ENCODE results near the gene NFKBIZ.
"Not testable (repeated sequence)": the region's sequence is repeated elsewhere in the genome, so short reads cannot be mapped to it uniquely, and the experiment has no call there.

NFKBIZ gene

DNA sequence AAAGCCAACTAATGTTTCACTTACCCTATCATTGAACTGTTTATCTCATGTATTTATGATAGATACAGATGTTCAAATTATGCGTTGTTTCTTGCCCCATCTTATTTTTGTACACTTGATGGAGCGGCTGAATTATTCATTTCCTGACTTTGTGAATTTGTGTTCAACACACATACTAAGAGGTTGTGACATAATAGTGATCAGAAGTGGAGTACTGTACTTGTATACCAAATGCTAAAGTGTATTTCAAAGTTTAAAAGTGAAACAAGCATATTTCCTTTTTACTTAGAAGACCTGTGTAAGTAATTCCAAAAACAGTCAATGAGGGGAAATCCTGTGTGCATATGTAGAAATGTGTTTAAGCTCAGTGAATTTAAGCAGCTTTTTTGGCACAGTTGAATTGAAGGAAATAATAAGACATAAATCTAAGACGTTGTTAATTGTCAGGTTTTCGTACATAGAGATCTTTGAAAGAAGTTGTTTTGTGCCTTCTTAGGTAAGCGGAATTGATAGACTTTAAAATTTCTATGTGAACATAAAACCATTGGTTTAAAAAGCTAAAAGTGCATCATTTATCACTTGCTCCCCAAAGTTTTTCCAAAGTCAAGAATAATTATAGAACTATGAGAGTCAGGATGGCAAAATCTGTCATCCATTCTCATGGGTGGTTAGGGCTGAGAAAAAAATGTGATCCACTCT is 1.9 kb downstream of the NFKBIZ start:
- DNase-seq (ENCODE audit: low read depth) = no peak

DNA sequence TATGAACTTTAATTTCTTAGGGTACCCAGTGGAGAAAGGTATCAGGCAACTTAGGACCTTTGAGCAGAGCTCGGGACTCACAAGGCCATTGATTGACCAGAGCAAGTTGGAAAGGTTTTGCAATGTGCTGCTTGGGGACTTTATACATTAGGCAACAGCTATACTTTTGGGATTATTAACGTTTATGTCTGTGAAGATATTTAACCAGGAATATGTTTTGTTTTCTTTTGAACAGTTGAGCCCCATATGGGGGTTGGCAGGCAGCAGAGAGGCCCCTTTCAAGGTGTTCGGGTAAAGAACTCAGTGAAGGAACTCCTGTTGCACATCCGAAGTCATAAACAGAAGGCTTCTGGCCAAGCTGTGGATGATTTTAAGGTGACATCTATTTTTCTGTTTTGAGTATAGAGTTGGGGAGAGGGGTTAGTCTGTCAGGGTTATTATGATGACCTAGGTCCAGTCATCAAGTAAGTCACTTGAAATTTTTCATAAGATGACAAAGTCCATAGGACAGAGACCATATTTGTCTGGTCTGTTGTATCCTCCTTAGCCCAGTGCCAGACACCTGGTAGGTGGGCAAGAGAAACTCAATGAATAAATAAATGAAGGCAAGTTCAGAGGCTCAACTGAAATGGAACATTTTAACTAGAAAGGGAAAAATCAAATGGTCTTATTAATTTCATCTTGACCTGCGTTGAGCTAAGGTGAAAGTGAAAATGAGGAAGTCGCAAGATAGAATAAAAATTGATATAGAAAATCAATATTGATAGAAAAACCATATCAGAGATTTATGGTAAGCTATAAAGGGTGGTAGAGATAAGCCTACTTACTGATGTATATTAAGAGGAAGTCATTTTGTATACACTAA is 2.8 kb downstream of the NFKBIZ start:
- DNase-seq (ENCODE audit: low read depth) = no peak

DNA sequence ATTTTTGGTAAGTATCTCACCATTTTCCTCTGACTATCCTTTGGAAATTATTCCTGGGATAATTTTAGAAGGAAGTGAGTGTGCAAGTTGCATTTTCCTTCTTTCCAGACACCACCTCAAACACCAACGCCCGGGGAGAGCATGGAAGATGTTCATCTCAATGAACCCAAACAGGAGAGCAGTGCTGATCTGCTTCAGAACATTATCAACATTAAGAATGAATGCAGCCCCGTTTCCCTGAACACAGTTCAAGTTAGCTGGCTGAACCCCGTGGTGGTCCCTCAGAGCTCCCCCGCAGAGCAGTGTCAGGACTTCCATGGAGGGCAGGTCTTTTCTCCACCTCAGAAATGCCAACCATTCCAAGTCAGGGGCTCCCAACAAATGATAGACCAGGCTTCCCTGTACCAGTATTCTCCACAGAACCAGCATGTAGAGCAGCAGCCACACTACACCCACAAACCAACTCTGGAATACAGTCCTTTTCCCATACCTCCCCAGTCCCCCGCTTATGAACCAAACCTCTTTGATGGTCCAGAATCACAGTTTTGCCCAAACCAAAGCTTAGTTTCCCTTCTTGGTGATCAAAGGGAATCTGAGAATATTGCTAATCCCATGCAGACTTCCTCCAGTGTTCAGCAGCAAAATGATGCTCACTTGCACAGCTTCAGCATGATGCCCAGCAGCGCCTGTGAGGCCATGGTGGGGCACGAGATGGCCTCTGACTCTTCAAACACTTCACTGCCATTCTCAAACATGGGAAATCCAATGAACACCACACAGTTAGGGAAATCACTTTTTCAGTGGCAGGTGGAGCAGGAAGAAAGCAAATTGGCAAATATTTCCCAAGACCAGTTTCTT is 3.9 kb downstream of the NFKBIZ start:
- no peak for DNase-seq (ENCODE audit: low read depth)

DNA sequence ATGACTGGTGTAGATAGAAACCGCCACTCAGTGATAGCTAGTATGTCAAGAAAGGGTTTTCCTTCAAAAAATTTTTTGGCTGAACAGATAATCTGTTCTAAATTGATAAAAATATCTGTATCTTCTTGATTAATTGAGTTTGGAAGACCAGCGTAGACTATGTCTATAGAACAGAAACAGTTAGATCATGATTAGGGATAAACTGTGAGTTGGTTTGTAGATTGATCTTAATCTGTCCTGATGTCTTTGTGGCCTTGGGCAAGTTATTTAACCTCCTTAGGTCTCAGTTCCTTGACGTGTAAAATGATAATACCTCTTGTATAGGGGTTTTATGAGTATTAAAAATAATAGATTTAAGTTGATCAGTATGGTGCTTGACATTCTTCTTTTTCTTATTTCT is 4.7 kb downstream of the NFKBIZ start:
- no peak for DNase-seq (ENCODE audit: low read depth)

DNA sequence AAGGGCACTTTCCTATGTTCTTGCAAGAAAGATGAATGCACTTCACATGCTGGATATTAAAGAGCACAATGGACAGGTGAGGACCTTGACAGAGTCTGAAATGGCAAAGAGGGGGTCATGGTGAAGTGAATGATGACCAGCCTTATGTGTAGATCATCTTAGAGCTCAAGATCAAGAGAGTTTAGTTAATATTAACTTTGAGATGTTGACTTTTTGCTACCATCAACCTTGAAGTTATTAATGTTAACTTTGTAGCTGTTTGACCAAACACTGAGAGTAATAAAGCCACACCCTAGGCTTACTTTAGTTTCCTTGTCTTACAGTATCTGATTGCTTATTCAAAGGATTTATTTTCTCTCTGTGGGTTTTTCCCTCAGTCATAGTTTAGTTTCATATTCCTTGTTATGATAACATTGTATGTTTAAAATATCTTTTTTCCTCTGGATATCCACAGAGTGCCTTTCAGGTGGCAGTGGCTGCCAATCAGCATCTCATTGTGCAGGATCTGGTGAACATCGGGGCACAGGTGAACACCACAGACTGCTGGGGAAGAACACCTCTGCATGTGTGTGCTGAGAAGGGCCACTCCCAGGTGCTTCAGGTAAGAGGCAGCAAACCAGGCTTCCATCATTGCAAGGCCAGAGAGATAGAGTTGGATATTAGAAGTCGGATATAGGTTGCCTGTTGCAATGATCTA is 5.4 kb downstream of the NFKBIZ start:
- no peak for DNase-seq (ENCODE audit: low read depth)

DNA sequence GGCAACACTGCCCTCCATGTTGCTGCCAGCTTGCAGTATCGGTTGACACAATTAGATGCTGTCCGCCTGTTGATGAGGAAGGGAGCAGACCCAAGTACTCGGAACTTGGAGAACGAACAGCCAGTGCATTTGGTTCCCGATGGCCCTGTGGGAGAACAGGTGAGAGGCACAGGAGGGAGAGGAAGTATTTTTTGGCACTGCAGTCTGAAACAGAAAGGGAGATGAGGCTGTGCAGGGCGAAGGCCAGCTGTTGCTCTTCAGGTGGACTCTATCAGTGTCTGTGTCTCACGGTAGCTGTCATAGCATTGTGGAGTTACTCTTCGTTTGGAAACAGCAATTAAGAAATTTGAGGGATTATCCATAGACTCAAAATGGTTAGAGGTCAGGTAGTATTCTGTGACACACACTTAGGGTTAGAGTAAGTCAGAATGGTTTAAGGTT is 8.0 kb downstream of the NFKBIZ start:
- DNase-seq (ENCODE audit: low read depth) = no peak

DNA sequence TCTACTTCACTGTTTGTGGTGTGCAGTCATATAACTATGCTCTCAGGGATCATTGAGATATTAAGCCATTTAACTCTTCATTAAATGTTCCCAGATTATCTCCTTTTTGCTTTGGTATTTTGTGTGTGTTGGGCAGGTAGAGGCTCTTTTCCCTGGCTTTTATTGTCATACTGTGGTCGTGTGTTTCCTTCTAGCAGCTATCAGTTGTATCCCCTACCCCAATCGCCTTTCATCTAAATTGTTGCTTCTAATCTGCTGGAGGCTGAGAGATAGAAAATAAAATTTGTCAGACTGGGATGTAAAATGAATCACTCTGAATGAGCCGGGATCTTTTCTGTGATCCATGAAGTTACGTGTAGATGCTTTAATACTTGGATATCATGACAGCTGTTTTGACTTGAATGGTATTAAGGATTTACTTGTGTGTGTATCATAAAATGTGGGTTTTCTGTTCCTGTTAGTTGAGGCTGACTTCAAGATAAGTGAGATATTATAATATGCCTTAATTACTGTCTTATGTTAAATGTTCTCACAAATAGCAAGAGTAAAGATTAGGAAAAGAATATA is 9.2 kb downstream of the NFKBIZ start:
- DNase-seq (ENCODE audit: low read depth) = no peak

DNA sequence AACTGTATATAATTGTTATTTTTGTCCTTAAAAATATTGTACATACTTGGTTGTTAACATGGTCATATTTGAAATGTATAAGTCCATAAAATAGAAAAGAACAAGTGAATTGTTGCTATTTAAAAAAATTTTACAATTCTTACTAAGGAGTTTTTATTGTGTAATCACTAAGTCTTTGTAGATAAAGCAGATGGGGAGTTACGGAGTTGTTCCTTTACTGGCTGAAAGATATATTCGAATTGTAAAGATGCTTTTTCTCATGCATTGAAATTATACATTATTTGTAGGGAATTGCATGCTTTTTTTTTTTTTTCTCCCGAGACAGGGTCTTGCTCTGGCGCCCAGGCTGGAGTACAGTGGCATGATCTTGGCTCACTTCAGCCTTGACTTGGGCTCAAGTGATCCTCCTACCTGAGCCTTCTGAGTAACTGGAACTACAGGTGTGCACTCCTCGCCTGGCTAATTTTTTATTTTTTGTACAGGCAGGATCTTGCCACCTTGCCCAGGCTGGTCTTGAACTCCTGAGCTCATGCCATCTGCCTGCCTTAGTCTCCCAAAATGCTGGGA is 10.7 kb downstream of the NFKBIZ start:
- DNase-seq (ENCODE audit: low read depth) = no peak

DNA sequence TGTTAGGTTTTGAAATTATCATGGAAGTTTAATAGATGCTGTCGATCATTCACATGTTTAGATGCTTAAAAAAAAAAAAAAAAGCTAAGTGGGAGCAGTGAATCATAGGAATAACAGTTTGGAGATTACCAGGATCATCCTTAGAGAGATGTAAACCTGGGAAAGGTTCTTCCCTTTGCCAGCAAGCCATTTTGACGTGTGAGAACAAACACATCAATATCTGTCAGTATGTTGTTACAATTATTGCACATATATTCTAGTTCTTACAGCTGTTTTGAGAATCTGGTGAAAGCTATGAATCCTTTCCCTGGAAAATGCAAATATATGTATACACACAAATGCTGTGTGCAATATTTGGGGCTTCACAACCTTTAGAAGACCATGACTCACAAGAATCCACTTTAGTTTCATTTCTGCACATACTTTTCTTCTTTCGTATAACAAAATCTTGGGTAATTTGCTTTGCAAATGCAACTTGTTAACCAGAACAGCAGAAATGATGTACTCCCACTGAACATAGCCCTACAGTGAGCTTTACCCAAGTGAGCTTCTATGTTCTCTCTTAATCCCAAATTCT is 12.0 kb downstream of the NFKBIZ start:
- no peak for DNase-seq (ENCODE audit: low read depth)

DNA sequence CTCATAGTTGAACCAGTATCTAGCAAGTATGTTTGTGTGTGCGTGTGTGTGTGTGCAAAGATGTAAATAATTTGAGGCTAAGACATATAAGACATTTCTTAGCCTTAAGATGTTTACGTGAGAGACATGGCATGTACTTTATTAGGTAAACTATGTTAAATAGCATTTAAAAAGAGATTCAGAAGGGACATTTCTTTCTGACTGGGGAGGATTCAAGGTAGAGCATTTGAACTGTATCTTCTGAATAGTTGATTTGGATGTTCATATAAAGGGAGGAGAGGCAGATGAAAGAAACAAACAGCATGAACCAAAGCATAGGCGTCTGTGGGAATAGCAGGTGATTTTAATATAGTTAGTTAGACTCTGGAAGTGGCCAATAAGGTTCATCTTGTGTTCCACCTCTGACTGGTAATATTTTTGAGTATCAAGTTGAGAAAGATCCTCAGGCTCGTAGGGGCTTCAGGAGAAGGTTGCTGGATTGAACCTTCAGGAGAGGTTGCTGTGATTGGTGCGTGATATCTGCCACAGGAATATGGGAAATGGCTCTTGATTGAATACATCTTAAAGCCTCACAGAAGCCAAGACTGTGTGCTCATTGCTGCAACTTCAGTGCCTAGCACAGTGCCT is 12.6 kb downstream of the NFKBIZ start:
- DNase-seq (ENCODE audit: low read depth) = no peak

DNA sequence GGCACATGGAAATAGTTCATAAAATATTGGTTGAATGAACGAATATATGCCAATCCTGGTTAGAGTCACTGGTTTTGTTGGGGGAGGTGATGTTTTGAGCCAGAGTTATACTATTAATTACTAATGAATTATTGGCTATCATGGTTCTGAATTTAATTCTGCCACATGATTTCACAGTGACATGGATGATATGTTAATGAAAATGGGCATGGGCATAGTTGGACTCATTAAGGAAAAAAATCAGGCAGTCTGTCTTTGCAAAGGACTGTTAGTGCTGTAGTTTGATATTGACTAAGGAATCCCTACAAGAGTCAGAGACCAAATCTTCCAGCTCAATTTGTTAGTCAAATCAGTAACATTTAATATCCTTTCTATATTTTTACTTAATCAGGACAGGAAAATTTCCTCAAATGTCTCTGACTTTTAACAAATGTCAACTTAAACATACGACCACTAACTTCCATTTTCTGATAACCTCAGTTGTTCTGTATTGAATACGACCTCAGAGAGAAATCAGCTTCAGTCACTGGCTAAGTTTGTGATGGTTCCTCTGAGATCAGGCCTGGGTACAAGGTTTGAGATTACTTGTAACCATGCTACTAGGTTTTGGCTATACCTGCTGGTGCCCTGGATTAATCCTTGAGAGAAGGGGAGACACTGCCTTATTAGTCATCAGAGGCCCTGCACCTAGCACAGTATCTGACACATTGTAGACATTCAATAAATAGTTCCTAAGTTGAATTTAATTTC is 13.3 kb downstream of the NFKBIZ start:
- no peak for DNase-seq (ENCODE audit: low read depth)

DNA sequence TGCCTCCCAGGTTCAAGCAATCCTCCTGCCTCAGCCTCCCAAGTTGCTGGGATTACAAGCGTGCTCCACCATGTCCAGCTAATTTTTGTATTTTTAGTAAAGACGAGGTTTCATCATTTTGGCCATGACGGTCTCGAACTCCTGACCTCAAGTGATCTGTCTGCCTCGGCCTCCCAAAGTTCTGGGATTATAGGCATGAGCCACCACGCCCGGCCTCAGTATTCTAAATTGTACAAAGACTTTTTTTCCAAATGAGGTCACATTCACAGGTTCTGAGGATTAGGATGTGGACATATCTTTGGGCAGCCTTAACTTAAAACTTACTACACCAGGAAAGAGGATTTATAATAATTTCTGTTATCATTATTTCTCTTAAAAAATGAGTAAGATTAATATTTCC is 15.6 kb downstream of the NFKBIZ start:
- DNase-seq (ENCODE audit: low read depth) = not testable (repeated sequence)

DNA sequence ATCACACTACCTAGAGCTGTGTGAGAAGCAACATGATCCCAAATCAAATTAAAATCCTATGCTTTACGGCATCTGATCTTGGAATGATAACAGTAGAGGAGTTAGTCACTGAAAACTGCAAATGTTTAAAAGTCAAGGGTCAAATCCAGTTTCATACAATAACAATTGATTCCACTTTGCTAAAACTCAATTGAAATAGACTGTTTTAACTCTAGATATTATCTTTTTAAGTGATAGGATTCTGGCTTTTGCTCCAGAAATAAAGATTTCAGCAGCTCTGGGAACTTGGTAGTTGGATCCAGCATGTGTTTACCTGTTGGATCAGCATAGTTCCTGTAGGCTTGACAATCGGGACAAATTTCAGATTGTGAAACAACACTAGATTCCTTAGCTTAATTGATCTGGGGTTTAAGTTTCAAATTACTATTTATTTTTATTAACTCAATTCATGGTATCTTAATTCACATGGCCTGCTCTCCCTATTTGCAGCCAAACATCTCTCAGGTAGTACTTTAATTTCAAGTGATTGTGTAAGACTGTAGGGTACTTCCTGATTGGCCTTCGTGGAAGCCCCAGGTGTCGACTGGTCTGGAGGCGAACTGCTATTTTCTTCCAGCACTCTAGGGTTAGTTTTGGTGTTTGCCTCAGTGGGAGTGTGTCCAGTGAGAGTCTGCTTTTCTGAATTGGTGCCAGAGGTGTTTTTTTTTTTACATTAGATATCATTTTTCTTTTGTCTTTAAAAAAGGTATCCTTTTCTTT is 16.6 kb downstream of the NFKBIZ start:
- DNase-seq (ENCODE audit: low read depth) = no peak

DNA sequence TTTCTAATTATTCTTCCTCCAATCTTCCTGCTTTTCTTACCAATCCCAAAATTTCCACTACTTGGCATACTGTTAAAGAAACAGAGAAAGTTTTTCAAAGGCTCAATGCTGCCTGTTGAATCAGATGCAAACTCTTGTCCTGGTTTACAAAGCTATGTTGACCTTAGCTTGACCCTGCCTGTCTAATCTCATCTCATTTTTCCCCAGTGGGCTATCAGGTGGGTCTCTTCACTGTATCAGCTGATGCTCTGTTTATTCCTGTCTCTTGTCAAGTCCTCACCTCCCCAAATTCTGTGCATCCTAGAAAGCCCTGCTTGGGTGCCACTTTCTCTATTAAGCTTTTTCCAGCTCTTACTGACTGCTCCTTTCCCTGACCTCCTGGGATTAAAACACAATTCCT is 18.2 kb downstream of the NFKBIZ start:
- DNase-seq (ENCODE audit: low read depth) = no peak

DNA sequence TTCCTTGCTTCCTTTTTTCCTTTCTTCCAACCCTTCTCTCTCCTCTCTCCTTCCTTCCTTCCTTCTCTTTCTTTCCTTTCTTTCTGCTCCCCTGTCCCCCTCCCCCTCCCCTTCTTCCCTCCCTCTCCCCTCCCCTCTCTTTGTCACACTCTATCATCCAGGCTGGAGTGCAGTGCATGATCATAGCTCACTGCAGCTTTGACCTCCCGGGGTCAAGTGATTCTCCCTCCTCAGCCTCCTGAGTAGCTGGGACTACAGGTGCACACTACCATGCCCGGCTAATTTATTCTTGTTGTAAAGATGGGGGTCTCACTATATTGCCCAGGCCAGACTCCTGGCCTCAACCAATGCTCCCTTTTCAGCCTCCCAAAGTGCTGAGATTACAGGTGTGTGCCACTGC is 18.7 kb downstream of the NFKBIZ start:
- DNase-seq (ENCODE audit: low read depth) = no peak

DNA sequence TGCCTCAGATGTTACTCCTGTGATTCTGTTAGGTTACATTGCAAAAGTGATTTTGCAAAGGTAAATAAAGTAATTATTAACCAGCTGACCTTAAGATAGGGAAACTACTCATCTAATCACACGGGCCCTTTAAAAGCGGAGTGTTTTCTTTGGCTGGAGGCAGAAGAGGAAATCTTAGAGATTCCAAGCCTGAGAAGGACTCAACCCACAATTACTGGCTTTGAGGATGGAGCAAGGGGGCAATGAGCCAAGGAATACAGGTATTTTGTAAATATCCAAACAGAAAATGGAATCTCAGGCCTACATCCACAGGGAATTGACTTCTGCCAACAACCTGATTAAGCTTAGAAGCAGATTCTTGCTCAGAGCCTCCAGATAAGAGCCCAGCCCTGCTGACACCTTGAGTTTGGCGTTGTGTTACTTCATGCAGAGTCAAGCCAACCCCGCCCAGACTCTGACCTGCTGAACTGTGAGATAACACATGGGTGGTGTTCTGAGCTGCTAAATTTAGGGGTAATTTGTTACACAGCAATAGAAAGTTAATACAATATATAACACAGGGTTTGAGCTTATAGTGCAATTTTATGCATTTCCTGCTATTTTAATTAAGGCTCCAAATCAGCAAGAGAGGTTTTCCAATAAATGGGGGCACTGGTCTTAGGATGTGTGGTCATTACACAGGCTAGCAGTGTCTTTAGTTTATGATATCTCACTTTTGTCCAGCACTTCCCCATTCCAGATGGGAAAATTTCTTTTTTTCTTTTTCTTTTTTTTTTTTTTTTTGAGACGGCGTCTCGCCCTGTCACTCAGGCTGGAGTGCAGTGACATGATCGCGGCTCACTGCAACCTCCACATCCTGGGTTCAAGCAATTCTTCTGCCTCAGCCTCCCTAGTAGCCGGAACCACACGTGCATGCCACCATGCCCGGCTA is 19.5 kb downstream of the NFKBIZ start:
- DNase-seq (ENCODE audit: low read depth) = no peak

DNA sequence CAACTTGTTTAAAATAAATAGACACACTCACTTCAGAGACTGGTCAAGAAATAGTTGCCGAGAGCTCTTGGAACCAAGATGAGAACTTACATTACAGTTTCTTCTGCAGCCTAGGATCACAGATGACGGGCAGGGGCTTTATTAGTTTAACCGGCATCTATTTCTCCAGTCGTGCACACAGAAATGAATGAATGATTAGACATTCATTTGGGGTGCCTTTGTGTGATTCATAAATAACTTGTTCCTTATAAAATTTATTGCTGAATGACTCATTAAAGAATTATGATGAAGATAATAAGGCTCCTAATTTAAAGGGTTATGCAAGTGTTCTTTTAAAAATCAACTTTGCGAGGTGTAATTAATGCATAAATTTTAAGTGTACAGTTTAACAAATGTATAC is 20.8 kb downstream of the NFKBIZ start:
- DNase-seq (ENCODE audit: low read depth) = no peak

DNA sequence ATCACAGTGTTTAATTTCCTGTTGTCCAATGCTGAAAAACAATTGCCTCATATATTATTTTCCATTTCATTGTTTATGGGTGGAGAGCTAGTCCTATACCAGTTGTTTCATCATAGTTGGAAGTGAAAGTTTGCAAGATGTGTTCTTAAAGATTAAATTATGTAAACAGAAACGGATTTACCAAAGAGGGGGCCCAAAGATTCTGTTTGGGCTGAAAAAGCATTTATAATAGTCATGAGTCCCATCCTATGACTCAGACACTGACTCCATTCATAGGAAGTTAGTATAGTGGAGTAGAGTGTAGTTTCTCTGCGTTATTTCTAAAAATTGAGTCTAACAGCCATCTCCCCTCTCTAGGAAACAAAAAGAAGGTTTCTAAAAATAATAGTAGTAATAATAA is 24.3 kb downstream of the NFKBIZ start:
- DNase-seq (ENCODE audit: low read depth) = no peak

Measured in stimulated activated CD8-positive, alpha-beta memory T cell treated with anti-CD3 and anti-CD28 coated beads, Interleukin-15, amount 100 ng/mL, for 1 hour (primary cell).